ENCODE measurements around the gene ALX3. TPM values are rescaled to one million over a fixed set of nuclear protein-coding genes. Genes with fewer than 3 reads are reported as not detected.
"Not testable (repeated sequence)": the region's sequence is repeated elsewhere in the genome, so short reads cannot be mapped to it uniquely, and the experiment has no call there.

ALX3 gene
- total RNA-seq, 4 donors from 2014 or later = not detected

DNA sequence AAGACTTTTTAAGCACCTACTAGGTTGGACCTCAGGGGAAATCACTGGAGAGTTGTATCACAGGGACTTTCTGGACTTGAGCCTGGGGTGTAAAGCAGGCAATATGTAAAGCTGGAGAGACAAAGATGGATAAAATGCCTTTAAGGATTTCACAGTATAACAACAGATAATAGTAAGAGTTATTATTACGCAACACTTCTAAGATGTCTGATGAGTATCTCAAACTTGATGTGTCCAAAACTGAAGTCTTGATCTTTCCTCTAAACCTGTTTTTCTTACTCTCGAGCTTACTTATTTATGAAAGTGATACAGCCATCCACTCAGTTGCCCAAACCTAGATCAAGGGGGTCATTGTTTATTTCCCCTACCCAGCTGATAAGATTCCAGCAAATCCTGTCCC, 38.1 kb downstream of the ALX3 start:
- DNase-seq (ENCODE audit: low spot score in 2 of 2) = no peak
- no peak overlapping the region for H3K27ac ChIP-seq
- TF ChIP-seq EP300 (IDR thresholded peaks at IDR 0.05) = no peak
- TF ChIP-seq, protein P1, sequence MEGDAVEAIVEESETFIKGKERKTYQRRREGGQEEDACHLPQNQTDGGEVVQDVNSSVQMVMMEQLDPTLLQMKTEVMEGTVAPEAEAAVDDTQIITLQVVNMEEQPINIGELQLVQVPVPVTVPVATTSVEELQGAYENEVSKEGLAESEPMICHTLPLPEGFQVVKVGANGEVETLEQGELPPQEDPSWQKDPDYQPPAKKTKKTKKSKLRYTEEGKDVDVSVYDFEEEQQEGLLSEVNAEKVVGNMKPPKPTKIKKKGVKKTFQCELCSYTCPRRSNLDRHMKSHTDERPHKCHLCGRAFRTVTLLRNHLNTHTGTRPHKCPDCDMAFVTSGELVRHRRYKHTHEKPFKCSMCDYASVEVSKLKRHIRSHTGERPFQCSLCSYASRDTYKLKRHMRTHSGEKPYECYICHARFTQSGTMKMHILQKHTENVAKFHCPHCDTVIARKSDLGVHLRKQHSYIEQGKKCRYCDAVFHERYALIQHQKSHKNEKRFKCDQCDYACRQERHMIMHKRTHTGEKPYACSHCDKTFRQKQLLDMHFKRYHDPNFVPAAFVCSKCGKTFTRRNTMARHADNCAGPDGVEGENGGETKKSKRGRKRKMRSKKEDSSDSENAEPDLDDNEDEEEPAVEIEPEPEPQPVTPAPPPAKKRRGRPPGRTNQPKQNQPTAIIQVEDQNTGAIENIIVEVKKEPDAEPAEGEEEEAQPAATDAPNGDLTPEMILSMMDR (IDR thresholded peaks at IDR 0.05) = no peak
- TF ChIP-seq POLR2A (IDR thresholded peaks at IDR 0.05) = no peak

DNA sequence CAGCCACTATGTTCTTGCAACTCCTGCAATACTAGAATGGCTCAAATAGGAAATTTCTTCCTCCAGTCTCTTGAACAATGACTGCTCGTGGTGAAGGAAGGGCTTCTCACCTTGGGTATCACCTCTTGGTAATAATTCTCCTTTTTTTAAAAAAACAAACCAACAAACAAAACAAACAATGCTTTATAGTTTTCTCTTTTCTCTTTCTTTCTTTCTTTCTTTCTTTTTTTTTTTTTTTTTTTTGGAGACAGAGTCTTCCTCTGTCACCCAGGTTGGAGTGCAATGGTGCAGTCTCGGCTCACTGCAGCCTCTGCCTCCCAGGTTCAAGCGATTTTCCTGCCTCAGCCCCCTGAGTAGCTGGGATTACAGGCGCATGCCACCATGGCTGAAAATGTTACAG, 39.8 kb downstream of the ALX3 start:
- not testable (repeated sequence) for DNase-seq (ENCODE audit: low spot score in 2 of 2); H3K27me3 ChIP-seq; H3K27ac ChIP-seq; H3K9me3 ChIP-seq; H3K36me3 ChIP-seq
- H3K4me3 ChIP-seq = peak overlapping the region in 1 of 4 donors; percentile 19
- WGBS, 2 donors = 79 to 81% methylated on average over 4 of the region's 4 CpGs
- H3K4me1 ChIP-seq = peaks cover 0 to 13% (median 5%) of the 10 kb centered on the region in 4 donors

More for the DNA sequence above, 38.1 kb downstream of the ALX3 start:
- no peak overlapping the region for H3K4me3 ChIP-seq
- H3K27me3 ChIP-seq = no peaks in the 10 kb centered on the region
- no peaks in the 10 kb centered on the region for H3K36me3 ChIP-seq
- no peaks in the 10 kb centered on the region for H3K9me3 ChIP-seq
- peaks cover 0 to 28% (median 9%) of the 10 kb centered on the region in 4 donors for H3K4me1 ChIP-seq
- 91 to 96% methylated on average over 2 of the region's 2 CpGs for WGBS, 2 donors

DNA sequence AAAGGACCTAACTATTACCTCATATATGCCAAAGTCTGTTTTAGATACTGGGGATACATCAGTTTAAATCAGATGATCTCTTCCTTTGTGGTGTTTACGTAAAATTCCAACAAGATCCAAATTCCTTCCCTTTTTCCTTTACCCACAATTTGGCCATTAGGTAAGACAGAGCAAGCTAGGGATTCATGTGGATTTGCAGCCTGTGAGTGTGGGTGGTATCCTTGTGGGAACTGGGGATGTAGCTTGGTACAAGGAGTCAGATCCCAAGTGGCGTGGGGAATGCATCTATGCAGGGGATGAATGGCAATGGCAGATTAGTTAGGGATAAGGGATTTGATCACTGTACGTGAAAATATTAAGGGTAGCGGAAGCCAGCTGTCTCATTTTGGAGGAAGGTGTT, 45.9 kb downstream of the ALX3 start:
- H3K4me1 ChIP-seq = no peaks in the 10 kb centered on the region
- DNase-seq (ENCODE audit: low spot score in 2 of 2) = no peak
- no peaks in the 10 kb centered on the region for H3K27me3 ChIP-seq
- no peak overlapping the region for H3K4me3 ChIP-seq
- H3K27ac ChIP-seq = no peak overlapping the region
- peaks cover 0 to 60% (median 13%) of the 10 kb centered on the region in 3 donors for H3K36me3 ChIP-seq
- WGBS, 2 donors = 84 to 88% methylated on average over 4 of the region's 4 CpGs
- TF ChIP-seq POLR2A (IDR thresholded peaks at IDR 0.05) (no peak), EP300 (IDR thresholded peaks at IDR 0.05) (no peak)
- TF ChIP-seq, protein P1 (IDR thresholded peaks at IDR 0.05) = no peak
- H3K9me3 ChIP-seq = no peaks in the 10 kb centered on the region

DNA sequence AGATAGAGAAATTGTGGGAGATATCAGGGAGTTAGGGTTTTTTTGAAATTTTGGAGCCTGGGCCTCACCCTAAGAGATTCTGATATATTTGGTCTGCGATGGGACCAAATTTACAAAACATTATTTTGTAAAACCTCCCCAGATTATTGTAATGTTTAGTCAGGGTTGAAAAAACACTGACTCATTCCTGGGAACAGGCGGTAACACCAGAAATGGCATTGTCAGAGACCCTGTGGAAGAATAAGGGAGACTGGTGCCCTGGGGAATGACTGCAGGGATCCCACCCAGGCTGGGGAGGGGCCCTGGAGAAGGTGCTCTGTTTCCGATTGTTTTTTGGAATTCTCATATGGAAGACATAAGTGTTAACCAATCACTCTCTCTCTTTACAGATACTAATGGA, 49.2 kb downstream of the ALX3 start:
- peaks cover 0 to 93% (median 46%) of the 10 kb centered on the region in 3 donors for H3K36me3 ChIP-seq
- H3K27ac ChIP-seq = no peak overlapping the region
- no peaks in the 10 kb centered on the region for H3K9me3 ChIP-seq
- 76 to 82% methylated on average over 3 of the region's 3 CpGs for whole genome bisulfite sequencing, 2 donors
- no peaks in the 10 kb centered on the region for H3K27me3 ChIP-seq
- no peaks in the 10 kb centered on the region for H3K4me1 ChIP-seq
- no peak overlapping the region for H3K4me3 ChIP-seq
- no peak for DNase-seq (ENCODE audit: low spot score in 2 of 2)
- no peak for TF ChIP-seq POLR2A (IDR thresholded peaks at IDR 0.05)
- TF ChIP-seq, protein P1 (IDR thresholded peaks at IDR 0.05) = no peak

DNA sequence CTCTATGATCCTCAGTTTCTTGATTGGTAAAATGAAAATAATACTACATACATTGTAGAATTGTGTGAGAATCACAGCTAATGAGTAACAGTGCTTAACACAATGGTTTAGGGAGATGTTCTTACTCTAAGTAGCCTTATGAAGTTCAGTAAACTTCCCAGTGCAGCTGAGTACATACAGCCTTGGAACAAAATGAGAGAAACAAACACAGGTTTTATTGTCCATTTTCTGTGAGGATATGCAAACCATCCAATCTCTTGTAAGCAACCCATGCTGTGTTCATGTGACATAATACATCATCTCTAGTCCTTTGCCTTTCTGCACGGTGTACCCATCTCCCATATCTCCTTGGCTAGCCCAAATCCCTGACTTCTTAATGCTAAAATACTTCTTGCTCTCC, 50.7 kb downstream of the ALX3 start:
- WGBS, 2 donors = 68 to 79% methylated on average over 1 of the region's 1 CpG
- Histone ChIP-seq H3K4me3 (no peak overlapping the region), H3K36me3 (peaks cover 0 to 99% (median 47%) of the 10 kb centered on the region in 3 donors), H3K4me1 (no peaks in the 10 kb centered on the region), H3K9me3 (no peaks in the 10 kb centered on the region), H3K27ac (no peak overlapping the region), H3K27me3 (no peaks in the 10 kb centered on the region)
- no peak for DNase-seq (ENCODE audit: low spot score in 2 of 2)
- TF ChIP-seq POLR2A (IDR thresholded peaks at IDR 0.05) (no peak), EP300 (IDR thresholded peaks at IDR 0.05) (no peak)
- TF ChIP-seq, protein P1 (IDR thresholded peaks at IDR 0.05) = no peak

DNA sequence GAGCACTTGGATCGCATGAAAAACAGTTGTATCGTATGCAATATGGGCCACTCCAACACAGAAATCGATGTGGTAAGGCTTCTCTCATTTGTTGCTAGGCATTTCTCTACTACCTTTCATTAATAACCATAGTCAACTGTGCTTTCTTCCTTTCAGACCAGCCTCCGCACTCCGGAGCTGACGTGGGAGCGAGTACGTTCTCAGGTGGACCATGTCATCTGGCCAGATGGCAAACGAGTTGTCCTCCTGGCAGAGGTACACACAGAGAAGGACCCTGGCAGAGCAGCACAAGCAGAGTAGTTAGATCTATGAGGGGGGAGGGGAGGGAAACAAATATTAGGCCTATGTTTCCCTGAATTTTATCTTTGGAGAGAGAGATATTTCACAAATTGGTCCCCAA, 52.1 kb downstream of the ALX3 start:
- Histone ChIP-seq H3K9me3 (no peaks in the 10 kb centered on the region), H3K4me1 (no peaks in the 10 kb centered on the region), H3K36me3 (peaks cover 0 to 100% (median 47%) of the 10 kb centered on the region in 3 donors), H3K27me3 (no peaks in the 10 kb centered on the region), H3K27ac (no peak overlapping the region), H3K4me3 (no peak overlapping the region)
- no peak for DNase-seq (ENCODE audit: low spot score in 2 of 2)
- TF ChIP-seq POLR2A (IDR thresholded peaks at IDR 0.05) (no peak), EP300 (IDR thresholded peaks at IDR 0.05) (no peak)
- TF ChIP-seq, protein P1 (IDR thresholded peaks at IDR 0.05) = no peak
- 94% methylated on average over 9 of the region's 9 CpGs for WGBS, 2 donors

Measured in tibial nerve (tissue), 4 donors.